WTC11 (cell line): ENCODE data around the gene COL20A1. TPM values are rescaled to one million over a fixed set of nuclear protein-coding genes. Genes with fewer than 3 reads are reported as not detected.

Source experiments
- ATAC-seq: fragments of 200-7000 bp; cut with Tn5 transposase; 2 replicates; pipeline ENCODE4 v1.10.0; 2021; ENCODE audit warnings: mild to moderate bottlenecking, moderate library complexity
- CTCF ChIA-PET: fragments of 300-600 bp; sonication (Branson Sonifier 250); formaldehyde crosslinking; loops from one replicate; lab custom pipeline; 2021; ENCODE audit warnings: antibody characterized with exemption; lab: Charles Lee
- POLR2A ChIA-PET: fragments of 350-600 bp; sonication (Branson Sonifier 250); formaldehyde crosslinking; loops from one replicate; lab custom pipeline; 2021; ENCODE audit warnings: antibody characterized with exemption; lab: Charles Lee
- DNase-seq: peaks from one replicate; pipeline ENCODE4 v3.0.0; 2021; ENCODE audit warnings: low spot score
- H3K27ac Mint-ChIP-seq: 2 replicates; pipeline ENCODE4 v1.8.0; 2021; ENCODE audit warnings: mixed read lengths
- H3K27me3 Mint-ChIP-seq: 2 replicates; pipeline ENCODE4 v1.8.0; 2021; ENCODE audit warnings: low read depth, mild to moderate bottlenecking, moderate library complexity, mixed read lengths
- H3K36me3 Mint-ChIP-seq: 2 replicates; pipeline ENCODE4 v1.8.0; 2021; ENCODE audit warnings: mixed read lengths
- H3K4me1 Mint-ChIP-seq: 2 replicates; pipeline ENCODE4 v1.8.0; 2022; ENCODE audit warnings: mixed read lengths
- H3K4me3 Mint-ChIP-seq: 2 replicates; pipeline ENCODE4 v1.8.0; 2021; ENCODE audit warnings: mild to moderate bottlenecking, moderate library complexity, mixed read lengths
- H3K9me3 Mint-ChIP-seq: 2 replicates; pipeline ENCODE4 v1.8.0; 2021; ENCODE audit warnings: mixed read lengths
- ATF1 ChIP-seq: sonication (generic); formaldehyde crosslinking; IDR thresholded peaks from 2 replicates; pipeline ENCODE4 v1.8.1; 2023; ENCODE audit warnings: mild to moderate bottlenecking, moderate library complexity, missing genetic modification reagents
- EMX1 ChIP-seq: fragments of 250-450 bp; sonication (Bioruptor Pico); IDR thresholded peaks from 2 replicates; pipeline ENCODE4 v1.8.0; 2021; ENCODE audit warnings: mild to moderate bottlenecking
- HMGA2 ChIP-seq: fragments of 250-450 bp; sonication (Bioruptor Pico); IDR thresholded peaks from 2 replicates; pipeline ENCODE4 v1.4.0; 2021; ENCODE audit warnings: mild to moderate bottlenecking, moderate library complexity
- KAT7 ChIP-seq: sonication (generic); formaldehyde crosslinking; IDR thresholded peaks from 2 replicates; pipeline ENCODE4 v1.8.1; 2023; ENCODE audit warnings: missing genetic modification reagents, mild to moderate bottlenecking, borderline replicate concordance
- NR1H2 ChIP-seq: sonication (generic); formaldehyde crosslinking; IDR thresholded peaks from 2 replicates; pipeline ENCODE4 v1.9.0; 2021; ENCODE audit warnings: mild to moderate bottlenecking, moderate library complexity, missing genetic modification reagents
- RORB ChIP-seq: fragments of 250-450 bp; sonication (Bioruptor Pico); IDR thresholded peaks from 2 replicates; pipeline ENCODE4 v1.9.0; 2021; ENCODE audit warnings: mild to moderate bottlenecking
- TCF7 ChIP-seq: sonication (generic); formaldehyde crosslinking; IDR thresholded peaks from 2 replicates; pipeline ENCODE4 v1.8.0; 2022; ENCODE audit warnings: mild to moderate bottlenecking, low read depth, missing genetic modification reagents, moderate library complexity
- TP53 ChIP-seq: sonication (generic); formaldehyde crosslinking; IDR thresholded peaks from 2 replicates; pipeline ENCODE4 v1.8.1; 2023; ENCODE audit warnings: mild to moderate bottlenecking, missing genetic modification reagents
- ZNF317 ChIP-seq: sonication (generic); formaldehyde crosslinking; IDR thresholded peaks from 2 replicates; pipeline ENCODE4 v1.8.1; 2023; ENCODE audit warnings: low read depth, mild to moderate bottlenecking, moderate library complexity, missing genetic modification reagents, borderline replicate concordance
- total RNA-seq: library from RNA; stranded (reverse); gene quantifications from 3 replicates; pipeline ENCODE4 v1.2.3, GENCODE V29; 2021
- TF ChIP-seq, protein P1 (sequence below): sonication (generic); formaldehyde crosslinking; IDR thresholded peaks from 2 replicates; pipeline ENCODE4 v1.8.0; 2023; ENCODE audit warnings: missing genetic modification reagents, mild to moderate bottlenecking, borderline replicate concordance
- TF ChIP-seq, protein P2 (sequence below): sonication (generic); formaldehyde crosslinking; IDR thresholded peaks from 2 replicates; pipeline ENCODE4 v1.8.1; 2022; ENCODE audit warnings: low read depth, missing genetic modification reagents, borderline replicate concordance
- TF ChIP-seq, protein P3 (sequence below): sonication (generic); formaldehyde crosslinking; IDR thresholded peaks from 2 replicates; pipeline ENCODE4 v1.8.0; 2022; ENCODE audit warnings: mild to moderate bottlenecking, missing genetic modification reagents
- TF ChIP-seq, protein P4 (sequence below): sonication (generic); formaldehyde crosslinking; IDR thresholded peaks from 2 replicates; pipeline ENCODE4 v1.8.1; 2023; ENCODE audit warnings: mild to moderate bottlenecking, missing genetic modification reagents
- TF ChIP-seq, protein P5 (sequence below): sonication (generic); formaldehyde crosslinking; IDR thresholded peaks from 2 replicates; pipeline ENCODE4 v1.8.0; 2022; ENCODE audit warnings: missing genetic modification reagents
- TF ChIP-seq, protein P6 (sequence below): sonication (generic); formaldehyde crosslinking; conservative IDR thresholded peaks from 2 replicates; pipeline ENCODE4 v1.8.1; 2023; ENCODE audit warnings: mild to moderate bottlenecking, low read depth, missing genetic modification reagents, moderate library complexity
- TF ChIP-seq, protein P7 (sequence below): sonication (generic); formaldehyde crosslinking; IDR thresholded peaks from 2 replicates; pipeline ENCODE4 v1.8.1; 2022; ENCODE audit warnings: mild to moderate bottlenecking, moderate library complexity, missing genetic modification reagents

The COL20A1 gene
- total RNA-seq, 1 experiment from 2014 or later, result 1.3 TPM

DNA sequence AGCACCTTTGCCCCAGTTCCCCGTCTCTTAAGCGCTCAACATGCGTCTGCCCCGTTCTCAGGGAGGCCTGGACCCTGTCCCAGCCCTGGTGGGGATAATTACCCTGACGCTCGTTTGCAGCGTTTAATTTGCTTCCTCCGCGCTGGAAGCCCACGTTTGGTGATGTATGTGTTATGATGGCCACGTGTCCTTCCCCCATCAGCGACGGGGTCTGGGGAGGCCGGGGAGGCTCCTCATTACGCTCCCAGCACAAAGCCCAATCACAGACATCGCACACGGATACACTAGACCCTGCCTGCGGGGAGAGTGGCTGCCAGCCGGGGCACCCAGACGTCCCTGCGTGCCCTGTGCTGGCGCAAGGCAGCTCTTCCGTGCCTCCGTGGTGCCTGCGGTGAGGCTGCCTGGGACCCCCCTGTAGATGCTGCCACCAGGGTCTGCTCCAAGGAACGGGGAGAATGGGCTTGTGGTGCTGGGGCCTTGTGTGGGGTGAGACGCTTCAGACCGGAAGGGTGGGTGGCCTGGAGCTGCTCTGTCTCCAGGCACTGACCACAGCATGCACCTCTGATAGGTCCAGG, 78.4 kb downstream of the COL20A1 start (continued):
- TF ChIP-seq, protein P1, sequence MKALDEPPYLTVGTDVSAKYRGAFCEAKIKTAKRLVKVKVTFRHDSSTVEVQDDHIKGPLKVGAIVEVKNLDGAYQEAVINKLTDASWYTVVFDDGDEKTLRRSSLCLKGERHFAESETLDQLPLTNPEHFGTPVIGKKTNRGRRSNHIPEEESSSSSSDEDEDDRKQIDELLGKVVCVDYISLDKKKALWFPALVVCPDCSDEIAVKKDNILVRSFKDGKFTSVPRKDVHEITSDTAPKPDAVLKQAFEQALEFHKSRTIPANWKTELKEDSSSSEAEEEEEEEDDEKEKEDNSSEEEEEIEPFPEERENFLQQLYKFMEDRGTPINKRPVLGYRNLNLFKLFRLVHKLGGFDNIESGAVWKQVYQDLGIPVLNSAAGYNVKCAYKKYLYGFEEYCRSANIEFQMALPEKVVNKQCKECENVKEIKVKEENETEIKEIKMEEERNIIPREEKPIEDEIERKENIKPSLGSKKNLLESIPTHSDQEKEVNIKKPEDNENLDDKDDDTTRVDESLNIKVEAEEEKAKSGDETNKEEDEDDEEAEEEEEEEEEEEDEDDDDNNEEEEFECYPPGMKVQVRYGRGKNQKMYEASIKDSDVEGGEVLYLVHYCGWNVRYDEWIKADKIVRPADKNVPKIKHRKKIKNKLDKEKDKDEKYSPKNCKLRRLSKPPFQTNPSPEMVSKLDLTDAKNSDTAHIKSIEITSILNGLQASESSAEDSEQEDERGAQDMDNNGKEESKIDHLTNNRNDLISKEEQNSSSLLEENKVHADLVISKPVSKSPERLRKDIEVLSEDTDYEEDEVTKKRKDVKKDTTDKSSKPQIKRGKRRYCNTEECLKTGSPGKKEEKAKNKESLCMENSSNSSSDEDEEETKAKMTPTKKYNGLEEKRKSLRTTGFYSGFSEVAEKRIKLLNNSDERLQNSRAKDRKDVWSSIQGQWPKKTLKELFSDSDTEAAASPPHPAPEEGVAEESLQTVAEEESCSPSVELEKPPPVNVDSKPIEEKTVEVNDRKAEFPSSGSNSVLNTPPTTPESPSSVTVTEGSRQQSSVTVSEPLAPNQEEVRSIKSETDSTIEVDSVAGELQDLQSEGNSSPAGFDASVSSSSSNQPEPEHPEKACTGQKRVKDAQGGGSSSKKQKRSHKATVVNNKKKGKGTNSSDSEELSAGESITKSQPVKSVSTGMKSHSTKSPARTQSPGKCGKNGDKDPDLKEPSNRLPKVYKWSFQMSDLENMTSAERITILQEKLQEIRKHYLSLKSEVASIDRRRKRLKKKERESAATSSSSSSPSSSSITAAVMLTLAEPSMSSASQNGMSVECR (CRISPR knock-in tag), result no peak
- TF ChIP-seq, protein P2, sequence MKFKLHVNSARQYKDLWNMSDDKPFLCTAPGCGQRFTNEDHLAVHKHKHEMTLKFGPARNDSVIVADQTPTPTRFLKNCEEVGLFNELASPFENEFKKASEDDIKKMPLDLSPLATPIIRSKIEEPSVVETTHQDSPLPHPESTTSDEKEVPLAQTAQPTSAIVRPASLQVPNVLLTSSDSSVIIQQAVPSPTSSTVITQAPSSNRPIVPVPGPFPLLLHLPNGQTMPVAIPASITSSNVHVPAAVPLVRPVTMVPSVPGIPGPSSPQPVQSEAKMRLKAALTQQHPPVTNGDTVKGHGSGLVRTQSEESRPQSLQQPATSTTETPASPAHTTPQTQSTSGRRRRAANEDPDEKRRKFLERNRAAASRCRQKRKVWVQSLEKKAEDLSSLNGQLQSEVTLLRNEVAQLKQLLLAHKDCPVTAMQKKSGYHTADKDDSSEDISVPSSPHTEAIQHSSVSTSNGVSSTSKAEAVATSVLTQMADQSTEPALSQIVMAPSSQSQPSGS, result no peak
- TF ChIP-seq, all 79 proteins: peak for 0

DNA sequence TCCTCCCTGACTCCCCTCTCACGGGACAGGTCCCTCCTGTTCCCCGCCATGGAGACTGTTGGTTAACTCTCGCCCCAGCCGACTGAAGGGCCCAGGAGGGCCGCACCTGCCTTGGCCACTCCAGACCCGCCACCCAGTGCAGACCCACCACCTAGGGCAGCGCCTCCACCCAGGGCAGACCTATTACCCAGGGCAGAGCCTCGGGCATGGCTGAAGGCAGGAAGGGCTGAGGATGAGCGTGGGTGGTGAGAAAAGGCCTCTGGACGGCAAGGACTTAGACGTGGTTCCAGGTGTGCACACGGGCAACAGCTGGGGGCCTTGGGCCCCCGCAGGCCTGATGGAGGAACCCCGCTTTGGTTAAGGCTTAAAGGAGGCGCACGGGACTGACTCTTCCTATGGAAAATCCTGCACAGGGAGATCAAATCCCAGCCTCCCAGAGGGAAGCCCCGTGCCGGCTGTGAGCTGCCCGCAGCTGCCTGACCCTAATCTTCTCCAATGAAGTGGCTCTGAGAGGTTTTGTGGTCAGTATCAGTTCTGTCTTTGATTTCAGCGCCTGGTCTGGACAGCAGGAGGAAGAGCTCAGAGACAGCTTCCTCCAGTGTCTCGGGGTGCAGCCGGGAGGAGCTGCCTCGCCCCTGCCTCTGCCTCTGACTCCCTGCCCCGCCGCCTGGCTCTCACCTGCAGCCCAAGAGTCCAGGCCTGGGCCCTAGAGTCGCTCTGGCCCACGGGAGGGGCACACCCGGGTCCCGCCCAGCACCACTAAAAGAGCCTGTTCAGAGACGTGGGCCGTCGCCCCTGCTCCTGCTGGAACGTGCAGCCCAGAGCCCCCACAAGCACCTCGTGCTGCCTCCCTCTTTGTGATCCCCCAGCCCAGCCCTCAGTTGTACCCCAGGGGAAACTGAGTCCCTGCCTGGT, 80.2 kb downstream of the COL20A1 start:
- Mint-ChIP-seq H3K4me1 (peaks cover 14% of the 10 kb centered on the region), H3K27me3 (no peaks in the 10 kb centered on the region; the same call in 1 of the 2 replicates), H3K36me3 (no peaks in the 10 kb centered on the region), H3K9me3 (no peaks in the 10 kb centered on the region), H3K27ac (no peak overlapping the region), H3K4me3 (no peak overlapping the region)
- CTCF ChIA-PET, result interaction anchor here (0.9 to 2.2 kb wide), 4 partner anchors 9 to 65 kb away, joined by 3 to 10 read pairs (median 4); no protein-coding TSS in a partner anchor
- POLR2A ChIA-PET, result no interaction called here
- ATAC-seq (no peak), DNase-seq (no peak)
- no peak for TF ChIP-seq TP53 (CRISPR knock-in tag)
- TF ChIP-seq, protein P3, sequence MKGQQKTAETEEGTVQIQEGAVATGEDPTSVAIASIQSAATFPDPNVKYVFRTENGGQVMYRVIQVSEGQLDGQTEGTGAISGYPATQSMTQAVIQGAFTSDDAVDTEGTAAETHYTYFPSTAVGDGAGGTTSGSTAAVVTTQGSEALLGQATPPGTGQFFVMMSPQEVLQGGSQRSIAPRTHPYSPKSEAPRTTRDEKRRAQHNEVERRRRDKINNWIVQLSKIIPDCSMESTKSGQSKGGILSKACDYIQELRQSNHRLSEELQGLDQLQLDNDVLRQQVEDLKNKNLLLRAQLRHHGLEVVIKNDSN, result no peak
- TF ChIP-seq HMGA2, result no peak
- no peak for TF ChIP-seq TCF7 (CRISPR knock-in tag)
- TF ChIP-seq KAT7, result no peak
- TF ChIP-seq, protein P4, sequence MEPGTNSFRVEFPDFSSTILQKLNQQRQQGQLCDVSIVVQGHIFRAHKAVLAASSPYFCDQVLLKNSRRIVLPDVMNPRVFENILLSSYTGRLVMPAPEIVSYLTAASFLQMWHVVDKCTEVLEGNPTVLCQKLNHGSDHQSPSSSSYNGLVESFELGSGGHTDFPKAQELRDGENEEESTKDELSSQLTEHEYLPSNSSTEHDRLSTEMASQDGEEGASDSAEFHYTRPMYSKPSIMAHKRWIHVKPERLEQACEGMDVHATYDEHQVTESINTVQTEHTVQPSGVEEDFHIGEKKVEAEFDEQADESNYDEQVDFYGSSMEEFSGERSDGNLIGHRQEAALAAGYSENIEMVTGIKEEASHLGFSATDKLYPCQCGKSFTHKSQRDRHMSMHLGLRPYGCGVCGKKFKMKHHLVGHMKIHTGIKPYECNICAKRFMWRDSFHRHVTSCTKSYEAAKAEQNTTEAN (CRISPR knock-in tag), result no peak
- TF ChIP-seq NR1H2, result no peak
- no peak for TF ChIP-seq ATF1 (CRISPR knock-in tag)
- TF ChIP-seq, protein P5, sequence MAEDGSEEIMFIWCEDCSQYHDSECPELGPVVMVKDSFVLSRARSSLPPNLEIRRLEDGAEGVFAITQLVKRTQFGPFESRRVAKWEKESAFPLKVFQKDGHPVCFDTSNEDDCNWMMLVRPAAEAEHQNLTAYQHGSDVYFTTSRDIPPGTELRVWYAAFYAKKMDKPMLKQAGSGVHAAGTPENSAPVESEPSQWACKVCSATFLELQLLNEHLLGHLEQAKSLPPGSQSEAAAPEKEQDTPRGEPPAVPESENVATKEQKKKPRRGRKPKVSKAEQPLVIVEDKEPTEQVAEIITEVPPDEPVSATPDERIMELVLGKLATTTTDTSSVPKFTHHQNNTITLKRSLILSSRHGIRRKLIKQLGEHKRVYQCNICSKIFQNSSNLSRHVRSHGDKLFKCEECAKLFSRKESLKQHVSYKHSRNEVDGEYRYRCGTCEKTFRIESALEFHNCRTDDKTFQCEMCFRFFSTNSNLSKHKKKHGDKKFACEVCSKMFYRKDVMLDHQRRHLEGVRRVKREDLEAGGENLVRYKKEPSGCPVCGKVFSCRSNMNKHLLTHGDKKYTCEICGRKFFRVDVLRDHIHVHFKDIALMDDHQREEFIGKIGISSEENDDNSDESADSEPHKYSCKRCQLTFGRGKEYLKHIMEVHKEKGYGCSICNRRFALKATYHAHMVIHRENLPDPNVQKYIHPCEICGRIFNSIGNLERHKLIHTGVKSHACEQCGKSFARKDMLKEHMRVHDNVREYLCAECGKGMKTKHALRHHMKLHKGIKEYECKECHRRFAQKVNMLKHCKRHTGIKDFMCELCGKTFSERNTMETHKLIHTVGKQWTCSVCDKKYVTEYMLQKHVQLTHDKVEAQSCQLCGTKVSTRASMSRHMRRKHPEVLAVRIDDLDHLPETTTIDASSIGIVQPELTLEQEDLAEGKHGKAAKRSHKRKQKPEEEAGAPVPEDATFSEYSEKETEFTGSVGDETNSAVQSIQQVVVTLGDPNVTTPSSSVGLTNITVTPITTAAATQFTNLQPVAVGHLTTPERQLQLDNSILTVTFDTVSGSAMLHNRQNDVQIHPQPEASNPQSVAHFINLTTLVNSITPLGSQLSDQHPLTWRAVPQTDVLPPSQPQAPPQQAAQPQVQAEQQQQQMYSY (CRISPR knock-in tag), result no peak
- TF ChIP-seq EMX1 (CRISPR knock-in tag), result no peak
- TF ChIP-seq RORB, result no peak
- TF ChIP-seq, protein P6, sequence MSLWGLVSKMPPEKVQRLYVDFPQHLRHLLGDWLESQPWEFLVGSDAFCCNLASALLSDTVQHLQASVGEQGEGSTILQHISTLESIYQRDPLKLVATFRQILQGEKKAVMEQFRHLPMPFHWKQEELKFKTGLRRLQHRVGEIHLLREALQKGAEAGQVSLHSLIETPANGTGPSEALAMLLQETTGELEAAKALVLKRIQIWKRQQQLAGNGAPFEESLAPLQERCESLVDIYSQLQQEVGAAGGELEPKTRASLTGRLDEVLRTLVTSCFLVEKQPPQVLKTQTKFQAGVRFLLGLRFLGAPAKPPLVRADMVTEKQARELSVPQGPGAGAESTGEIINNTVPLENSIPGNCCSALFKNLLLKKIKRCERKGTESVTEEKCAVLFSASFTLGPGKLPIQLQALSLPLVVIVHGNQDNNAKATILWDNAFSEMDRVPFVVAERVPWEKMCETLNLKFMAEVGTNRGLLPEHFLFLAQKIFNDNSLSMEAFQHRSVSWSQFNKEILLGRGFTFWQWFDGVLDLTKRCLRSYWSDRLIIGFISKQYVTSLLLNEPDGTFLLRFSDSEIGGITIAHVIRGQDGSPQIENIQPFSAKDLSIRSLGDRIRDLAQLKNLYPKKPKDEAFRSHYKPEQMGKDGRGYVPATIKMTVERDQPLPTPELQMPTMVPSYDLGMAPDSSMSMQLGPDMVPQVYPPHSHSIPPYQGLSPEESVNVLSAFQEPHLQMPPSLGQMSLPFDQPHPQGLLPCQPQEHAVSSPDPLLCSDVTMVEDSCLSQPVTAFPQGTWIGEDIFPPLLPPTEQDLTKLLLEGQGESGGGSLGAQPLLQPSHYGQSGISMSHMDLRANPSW (CRISPR knock-in tag), result no peak
- TF ChIP-seq, protein P7, sequence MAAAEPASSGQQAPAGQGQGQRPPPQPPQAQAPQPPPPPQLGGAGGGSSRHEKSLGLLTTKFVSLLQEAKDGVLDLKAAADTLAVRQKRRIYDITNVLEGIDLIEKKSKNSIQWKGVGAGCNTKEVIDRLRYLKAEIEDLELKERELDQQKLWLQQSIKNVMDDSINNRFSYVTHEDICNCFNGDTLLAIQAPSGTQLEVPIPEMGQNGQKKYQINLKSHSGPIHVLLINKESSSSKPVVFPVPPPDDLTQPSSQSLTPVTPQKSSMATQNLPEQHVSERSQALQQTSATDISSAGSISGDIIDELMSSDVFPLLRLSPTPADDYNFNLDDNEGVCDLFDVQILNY (CRISPR knock-in tag), result no peak
- TF ChIP-seq ZNF317 (CRISPR knock-in tag), result no peak
